ENCODE data around the gene FOXD4.
"Not testable (repeated sequence)": the region's sequence is repeated elsewhere in the genome, so short reads cannot be mapped to it uniquely, and the experiment has no call there.

The FOXD4 gene
- total RNA-seq = 0 to 0.26 (median 0) reads per million in 3 donors

DNA sequence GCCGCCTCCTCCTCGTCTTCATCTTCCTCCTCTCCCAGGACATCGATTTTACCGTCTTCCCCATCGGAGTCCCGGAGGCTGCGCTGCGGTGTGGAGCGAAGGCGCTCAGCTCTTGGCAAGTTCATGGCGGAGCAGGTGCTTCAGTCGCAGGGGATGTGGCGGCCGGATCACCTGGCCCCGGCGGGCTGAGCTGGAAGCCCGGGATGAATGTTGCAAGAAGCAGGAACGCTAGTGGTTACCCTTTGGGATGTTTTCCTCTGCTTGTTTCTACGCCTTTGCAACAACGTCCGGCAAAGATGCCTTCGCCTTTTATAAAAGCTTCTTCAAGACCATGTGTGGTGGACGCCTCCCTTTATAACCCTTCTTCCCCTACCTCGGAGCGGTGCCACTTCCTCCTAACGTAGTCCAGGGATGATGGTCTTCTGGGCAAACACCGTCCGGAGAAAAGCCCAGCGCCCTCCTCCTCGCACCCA, at the start of gene FOXD4:
Gene FOXD4 (minus strand): TSS at position 423 of the 473 bp plus-strand sequence. CDS start 298 bp downstream, at position 125.
- Histone ChIP-seq H3K4me1 (ENCODE audit: control insufficient read depth, insufficient read depth, low read length, poor library complexity, severe bottlenecking) (peaks cover 16% of the 10 kb centered on the region), H3K27me3 (replicated peaks; ENCODE audit: control insufficient read depth, insufficient read depth, low read length, poor library complexity, severe bottlenecking) (peaks cover 25% of the 10 kb centered on the region)
- DNase-seq; H3K27ac ChIP-seq (ENCODE audit: insufficient read depth, low read length, poor library complexity, severe bottlenecking); H3K9me3 ChIP-seq (ENCODE audit: control insufficient read depth, low read length); H3K36me3 ChIP-seq (ENCODE audit: control insufficient read depth, insufficient read depth, low read length); H3K4me3 ChIP-seq (ENCODE audit: insufficient read depth, low read depth, low read length, poor library complexity, severe bottlenecking): not testable (repeated sequence)

- not testable (repeated sequence) for DNase-seq; H3K4me1 ChIP-seq (ENCODE audit: control insufficient read depth, insufficient read depth, low read length, poor library complexity, severe bottlenecking); H3K27me3 ChIP-seq (replicated peaks; ENCODE audit: control insufficient read depth, insufficient read depth, low read length, poor library complexity, severe bottlenecking); H3K9me3 ChIP-seq (ENCODE audit: control insufficient read depth, low read length); H3K27ac ChIP-seq (ENCODE audit: insufficient read depth, low read length, poor library complexity, severe bottlenecking); H3K4me3 ChIP-seq (ENCODE audit: insufficient read depth, low read depth, low read length, poor library complexity, severe bottlenecking); H3K36me3 ChIP-seq (ENCODE audit: control insufficient read depth, insufficient read depth, low read length)
Measured at GRCh38 chr9:159871-160270, 41.7 kb upstream of the FOXD4 start.

- H3K4me3 ChIP-seq (ENCODE audit: insufficient read depth, low read depth, low read length, poor library complexity, severe bottlenecking); H3K27ac ChIP-seq (ENCODE audit: insufficient read depth, low read length, poor library complexity, severe bottlenecking); H3K27me3 ChIP-seq (replicated peaks; ENCODE audit: control insufficient read depth, insufficient read depth, low read length, poor library complexity, severe bottlenecking); DNase-seq; H3K9me3 ChIP-seq (ENCODE audit: control insufficient read depth, low read length); H3K36me3 ChIP-seq (ENCODE audit: control insufficient read depth, insufficient read depth, low read length); H3K4me1 ChIP-seq (ENCODE audit: control insufficient read depth, insufficient read depth, low read length, poor library complexity, severe bottlenecking): not testable (repeated sequence)
Measured at GRCh38 chr9:151173-151572, 33.0 kb upstream of the FOXD4 start.

DNA sequence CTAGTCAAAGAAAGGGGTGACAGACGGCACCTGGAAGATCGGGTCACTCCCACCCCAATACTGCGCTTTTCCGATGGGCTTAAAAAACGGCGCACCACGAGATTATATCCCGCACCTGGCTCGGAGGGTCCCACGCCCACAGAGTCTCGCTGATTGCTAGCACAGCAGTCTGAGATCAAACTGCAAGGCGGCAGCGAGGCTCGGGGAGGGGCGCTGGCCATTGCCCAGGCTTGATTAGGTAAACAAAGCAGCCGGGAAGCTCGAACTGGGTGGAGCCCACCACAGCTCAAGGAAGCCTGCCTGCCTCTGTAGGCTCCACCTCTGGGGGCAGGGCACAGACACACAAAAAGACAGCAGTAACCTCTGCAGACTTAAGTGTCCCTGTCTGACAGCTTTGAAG, 21.7 kb upstream of the FOXD4 start:
- not testable (repeated sequence) for H3K27me3 ChIP-seq (replicated peaks; ENCODE audit: control insufficient read depth, insufficient read depth, low read length, poor library complexity, severe bottlenecking); H3K27ac ChIP-seq (ENCODE audit: insufficient read depth, low read length, poor library complexity, severe bottlenecking); H3K4me1 ChIP-seq (ENCODE audit: control insufficient read depth, insufficient read depth, low read length, poor library complexity, severe bottlenecking); DNase-seq; H3K9me3 ChIP-seq (ENCODE audit: control insufficient read depth, low read length); H3K4me3 ChIP-seq (ENCODE audit: insufficient read depth, low read depth, low read length, poor library complexity, severe bottlenecking); H3K36me3 ChIP-seq (ENCODE audit: control insufficient read depth, insufficient read depth, low read length)

- H3K27ac ChIP-seq (ENCODE audit: insufficient read depth, low read length, poor library complexity, severe bottlenecking); H3K4me3 ChIP-seq (ENCODE audit: insufficient read depth, low read depth, low read length, poor library complexity, severe bottlenecking); H3K9me3 ChIP-seq (ENCODE audit: control insufficient read depth, low read length); DNase-seq; H3K36me3 ChIP-seq (ENCODE audit: control insufficient read depth, insufficient read depth, low read length): not testable (repeated sequence)
- H3K27me3 ChIP-seq (replicated peaks; ENCODE audit: control insufficient read depth, insufficient read depth, low read length, poor library complexity, severe bottlenecking) = peaks cover 32% of the 10 kb centered on the region
- peaks cover 16% of the 10 kb centered on the region for H3K4me1 ChIP-seq (ENCODE audit: control insufficient read depth, insufficient read depth, low read length, poor library complexity, severe bottlenecking)
Measured at GRCh38 chr9:117144-117994, 848 bp downstream of the FOXD4 start.

DNA sequence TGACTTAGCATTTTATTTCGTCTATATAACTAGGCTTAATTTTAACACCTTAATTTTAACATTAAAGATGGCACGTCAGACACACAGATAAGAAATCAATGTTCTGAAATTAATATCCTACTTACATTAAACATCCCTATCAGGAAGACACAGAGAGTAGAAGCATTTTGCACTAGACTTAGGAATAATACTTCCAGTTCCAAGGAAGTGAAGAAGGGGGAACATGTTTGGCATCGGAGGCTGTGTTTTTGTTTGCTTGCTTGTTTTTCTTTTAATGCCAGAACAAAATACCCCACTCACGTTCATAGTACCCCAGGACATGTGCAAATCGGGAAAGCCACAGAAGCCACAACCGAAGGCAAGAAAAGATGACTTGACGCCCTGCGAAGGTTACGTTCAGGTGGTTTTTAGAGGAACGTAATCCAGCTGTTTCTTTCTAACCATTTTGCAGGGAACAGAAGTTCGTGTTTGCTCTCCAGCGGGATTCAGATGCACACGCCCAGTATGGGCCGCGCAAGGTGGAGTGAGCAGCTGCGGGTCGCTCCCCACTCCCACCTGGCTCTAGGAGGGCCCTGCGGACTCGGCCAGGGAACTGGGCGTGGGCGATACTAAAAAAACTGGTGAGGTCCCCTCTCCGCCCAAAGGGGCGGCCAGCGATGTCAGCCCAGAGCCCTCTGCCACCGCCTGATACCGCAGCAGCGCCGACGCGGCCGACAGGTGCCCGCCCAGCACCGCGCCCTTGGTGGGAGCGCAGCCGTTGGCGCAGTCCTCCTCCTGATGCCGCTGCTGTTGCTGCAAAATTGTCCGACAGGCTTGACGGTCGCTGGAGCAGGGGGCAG, 1.8 kb downstream of the FOXD4 start:
- H3K9me3 ChIP-seq (ENCODE audit: control insufficient read depth, low read length); H3K36me3 ChIP-seq (ENCODE audit: control insufficient read depth, insufficient read depth, low read length); H3K4me3 ChIP-seq (ENCODE audit: insufficient read depth, low read depth, low read length, poor library complexity, severe bottlenecking); H3K27ac ChIP-seq (ENCODE audit: insufficient read depth, low read length, poor library complexity, severe bottlenecking); DNase-seq: not testable (repeated sequence)
- Histone ChIP-seq H3K27me3 (replicated peaks; ENCODE audit: control insufficient read depth, insufficient read depth, low read length, poor library complexity, severe bottlenecking) (peaks cover 33% of the 10 kb centered on the region), H3K4me1 (ENCODE audit: control insufficient read depth, insufficient read depth, low read length, poor library complexity, severe bottlenecking) (peaks cover 16% of the 10 kb centered on the region)

DNA sequence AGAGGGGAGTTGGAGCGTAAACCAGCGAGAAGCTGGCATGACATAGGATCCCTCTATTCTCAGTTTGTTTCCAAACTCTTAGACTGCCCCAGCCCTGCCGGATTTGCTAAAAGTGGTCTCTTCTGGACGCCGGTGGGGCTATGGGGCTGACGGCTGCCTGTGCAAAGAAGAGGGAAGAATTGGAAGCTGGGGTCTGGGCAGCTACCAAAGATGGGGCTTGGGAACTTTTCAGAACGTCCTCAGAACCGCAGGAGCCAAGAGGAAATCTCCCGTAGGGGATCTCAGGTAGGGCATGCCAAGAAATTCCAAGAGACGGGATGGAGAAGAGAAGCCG, 3.1 kb downstream of the FOXD4 start:
- not testable (repeated sequence) for H3K9me3 ChIP-seq (ENCODE audit: control insufficient read depth, low read length); H3K36me3 ChIP-seq (ENCODE audit: control insufficient read depth, insufficient read depth, low read length); H3K27ac ChIP-seq (ENCODE audit: insufficient read depth, low read length, poor library complexity, severe bottlenecking); DNase-seq; H3K4me3 ChIP-seq (ENCODE audit: insufficient read depth, low read depth, low read length, poor library complexity, severe bottlenecking)
- H3K27me3 ChIP-seq (replicated peaks; ENCODE audit: control insufficient read depth, insufficient read depth, low read length, poor library complexity, severe bottlenecking) = peaks cover 33% of the 10 kb centered on the region
- peaks cover 16% of the 10 kb centered on the region for H3K4me1 ChIP-seq (ENCODE audit: control insufficient read depth, insufficient read depth, low read length, poor library complexity, severe bottlenecking)

GRCh38 chr9:114267-115117, 3.7 kb downstream of the FOXD4 start:
- DNase-seq; H3K27ac ChIP-seq (ENCODE audit: insufficient read depth, low read length, poor library complexity, severe bottlenecking); H3K9me3 ChIP-seq (ENCODE audit: control insufficient read depth, low read length); H3K36me3 ChIP-seq (ENCODE audit: control insufficient read depth, insufficient read depth, low read length): not testable (repeated sequence)
- H3K4me3 ChIP-seq (ENCODE audit: insufficient read depth, low read depth, low read length, poor library complexity, severe bottlenecking) = peak overlapping the region; percentile 51
- H3K27me3 ChIP-seq (replicated peaks; ENCODE audit: control insufficient read depth, insufficient read depth, low read length, poor library complexity, severe bottlenecking) = peaks cover 33% of the 10 kb centered on the region
- peaks cover 16% of the 10 kb centered on the region for H3K4me1 ChIP-seq (ENCODE audit: control insufficient read depth, insufficient read depth, low read length, poor library complexity, severe bottlenecking)

DNA sequence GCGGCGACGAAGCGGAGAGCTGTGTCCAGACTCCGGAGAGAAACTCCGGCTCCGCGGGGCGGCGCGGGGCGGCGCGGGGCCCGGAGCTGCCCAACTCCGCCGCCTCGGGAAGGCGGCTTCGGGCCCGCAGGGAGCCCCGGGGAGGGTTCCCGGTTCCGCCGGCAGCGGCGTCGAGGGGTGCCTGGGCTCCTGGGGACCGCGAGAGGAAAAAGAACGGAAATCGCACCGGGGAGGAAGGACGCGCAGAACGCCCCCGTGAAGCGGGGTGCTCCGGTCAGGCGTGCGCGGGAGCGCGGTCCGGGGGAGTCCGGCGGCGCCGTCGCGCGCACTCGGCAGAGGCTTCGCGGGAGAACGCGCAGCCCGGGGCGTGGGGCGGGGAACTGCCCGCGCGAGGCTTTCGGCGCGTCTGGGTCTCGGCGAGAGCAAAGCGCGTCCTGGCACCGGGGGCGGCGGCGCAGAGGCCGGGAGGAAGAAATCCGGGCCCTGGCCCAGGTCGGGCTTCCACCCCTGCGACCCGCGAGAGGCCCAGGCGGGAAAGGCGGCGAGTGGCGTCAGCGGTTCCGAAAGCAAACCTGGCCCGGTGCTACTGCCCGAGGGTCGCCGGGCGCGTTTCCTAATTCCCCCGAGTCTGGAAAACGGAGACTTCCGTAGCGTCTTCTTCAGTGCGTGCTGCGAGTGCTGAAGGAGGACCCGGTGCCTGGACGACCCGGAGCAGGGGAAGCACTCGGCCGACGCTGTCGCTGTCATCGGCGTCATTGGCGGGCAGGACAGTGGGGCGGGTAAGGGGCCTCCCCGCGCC, 4.5 kb downstream of the FOXD4 start:
- H3K36me3 ChIP-seq (ENCODE audit: control insufficient read depth, insufficient read depth, low read length); H3K27ac ChIP-seq (ENCODE audit: insufficient read depth, low read length, poor library complexity, severe bottlenecking); DNase-seq; H3K9me3 ChIP-seq (ENCODE audit: control insufficient read depth, low read length): not testable (repeated sequence)
- peaks cover 33% of the 10 kb centered on the region for H3K27me3 ChIP-seq (replicated peaks; ENCODE audit: control insufficient read depth, insufficient read depth, low read length, poor library complexity, severe bottlenecking)
- H3K4me3 ChIP-seq (ENCODE audit: insufficient read depth, low read depth, low read length, poor library complexity, severe bottlenecking) = peak overlapping the region; percentile 51
- H3K4me1 ChIP-seq (ENCODE audit: control insufficient read depth, insufficient read depth, low read length, poor library complexity, severe bottlenecking) = peaks cover 16% of the 10 kb centered on the region

Measured in effector memory CD4-positive, alpha-beta T cell (primary cell).